PC-3 (cell line): Measurements from ENCODE around the gene GSG1L.

Source experiments
- EZH2 ChIP-seq: fragments of 300-600 bp; sonication (generic); IDR thresholded peaks from one replicate; pipeline ENCODE4 v1.6.1; 2017; ENCODE audit warnings: antibody characterized with exemption, mild to moderate bottlenecking, low read length; ENCODE audit not compliant: unreplicated experiment
- EZH2phosphoT487 ChIP-seq: fragments of 300-600 bp; sonication (generic); IDR thresholded peaks from 2 replicates; pipeline ENCODE4 v1.6.1; 2018; ENCODE audit warnings: mild to moderate bottlenecking, antibody characterized with exemption, low read length, borderline replicate concordance
- TF ChIP-seq, protein P1 (sequence below): fragments of 300-600 bp; sonication (generic); conservative IDR thresholded peaks from 2 replicates; pipeline ENCODE4 v1.5.1; 2017; ENCODE audit warnings: antibody characterized with exemption, low read depth, mild to moderate bottlenecking, low read length

GRCh38 chr16:27974896-27975540 is 88.5 kb downstream of the GSG1L start:
- TF ChIP-seq, protein P1, sequence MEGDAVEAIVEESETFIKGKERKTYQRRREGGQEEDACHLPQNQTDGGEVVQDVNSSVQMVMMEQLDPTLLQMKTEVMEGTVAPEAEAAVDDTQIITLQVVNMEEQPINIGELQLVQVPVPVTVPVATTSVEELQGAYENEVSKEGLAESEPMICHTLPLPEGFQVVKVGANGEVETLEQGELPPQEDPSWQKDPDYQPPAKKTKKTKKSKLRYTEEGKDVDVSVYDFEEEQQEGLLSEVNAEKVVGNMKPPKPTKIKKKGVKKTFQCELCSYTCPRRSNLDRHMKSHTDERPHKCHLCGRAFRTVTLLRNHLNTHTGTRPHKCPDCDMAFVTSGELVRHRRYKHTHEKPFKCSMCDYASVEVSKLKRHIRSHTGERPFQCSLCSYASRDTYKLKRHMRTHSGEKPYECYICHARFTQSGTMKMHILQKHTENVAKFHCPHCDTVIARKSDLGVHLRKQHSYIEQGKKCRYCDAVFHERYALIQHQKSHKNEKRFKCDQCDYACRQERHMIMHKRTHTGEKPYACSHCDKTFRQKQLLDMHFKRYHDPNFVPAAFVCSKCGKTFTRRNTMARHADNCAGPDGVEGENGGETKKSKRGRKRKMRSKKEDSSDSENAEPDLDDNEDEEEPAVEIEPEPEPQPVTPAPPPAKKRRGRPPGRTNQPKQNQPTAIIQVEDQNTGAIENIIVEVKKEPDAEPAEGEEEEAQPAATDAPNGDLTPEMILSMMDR, result no peak
- TF ChIP-seq EZH2 (no peak), EZH2phosphoT487 (no peak)
